Thoracic aorta (tissue), 2 donors: ENCODE results near the gene SLC43A3. TPM values are rescaled to one million over a fixed set of nuclear protein-coding genes. Genes with fewer than 3 reads are reported as not detected.

ENCODE experiments used
- ATAC-seq: fragments of 150-250 bp; one replicate; pipeline ENCODE4 v1.8.0; 2017; ENCODE audit warnings: low read depth; ENCODE audit not compliant: insufficient number of reproducible peaks, low FRiP score
- DNase-seq: peaks from one replicate; pipeline ENCODE4 v3.0.0-alpha.2; 2020; ENCODE audit warnings: low spot score
- H3K27ac ChIP-seq, 2 donors: fragments of 200-600 bp; sonication (generic); 1 replicate in 1 of 2; 2 replicates in 1 of 2; pipeline ENCODE4 v1.5.1; 2016; ENCODE audit warnings: mild to moderate bottlenecking in 2 of 2, moderate library complexity in 2 of 2
- H3K27me3 ChIP-seq: fragments of 200-600 bp; sonication (generic); replicated peaks from 2 replicates; pipeline ENCODE4 v1.6.0; 2016; ENCODE audit warnings: mild to moderate bottlenecking; ENCODE audit not compliant: insufficient read depth
- H3K36me3 ChIP-seq: fragments of 200-600 bp; sonication (generic); one replicate; pipeline ENCODE4 v1.5.1; 2016
- H3K4me1 ChIP-seq, 2 donors: fragments of 200-600 bp; sonication (generic); 1 replicate in 1 of 2; 2 replicates in 1 of 2; pipeline versions ENCODE4 v1.5.1 to v1.6.0; 2016; ENCODE audit warnings: low read depth in 2 of 2, mild to moderate bottlenecking in 1 of 2; ENCODE audit not compliant: control insufficient read depth in 1 of 2
- H3K4me3 ChIP-seq: fragments of 200-600 bp; sonication (generic); 2 replicates; pipeline ENCODE4 v1.5.1; 2016; ENCODE audit warnings: mild to moderate bottlenecking
- H3K9me3 ChIP-seq: fragments of 200-600 bp; sonication (generic); 2 replicates; pipeline ENCODE4 v1.5.1; 2016
- CTCF ChIP-seq: fragments of 200-600 bp; sonication (generic); IDR thresholded peaks from one replicate; pipeline ENCODE4 v1.5.1; 2019; ENCODE audit warnings: antibody characterized with exemption
- total RNA-seq, 2 donors: library from RNA; depleted of rRNA; stranded (reverse); fragments of >200 nt; gene quantifications; one replicate each; pipeline versions ENCODE4 v1.1.0 to v1.2.3, GENCODE V29; 2016

SLC43A3 gene
- total RNA-seq, 2 donors from 2014 or later = 76.0 to 92.3 TPM

- H3K36me3 ChIP-seq = peaks cover 54% of the 10 kb centered on the region
- no peaks in the 10 kb centered on the region for H3K9me3 ChIP-seq
- no peak overlapping the region for H3K27ac ChIP-seq
- TF ChIP-seq CTCF = no peak
- peaks cover 0 to 7% of the 10 kb centered on the region in 2 donors for H3K4me1 ChIP-seq
- no peaks in the 10 kb centered on the region for H3K27me3 ChIP-seq
- DNase-seq (no peak), ATAC-seq (no peak)
- H3K4me3 ChIP-seq = no peak overlapping the region
These were observed 8.8 kb downstream of the SLC43A3 start for GRCh38 chr11:57418131-57418530.

GRCh38 chr11:57417056-57417455 is 9.9 kb downstream of the SLC43A3 start:
- Histone ChIP-seq H3K4me1 (peaks cover 0 to 7% of the 10 kb centered on the region in 2 donors), H3K9me3 (no peaks in the 10 kb centered on the region), H3K27me3 (no peaks in the 10 kb centered on the region), H3K36me3 (peaks cover 63% of the 10 kb centered on the region), H3K27ac (no peak overlapping the region), H3K4me3 (no peak overlapping the region)
- DNase-seq = no peak
- TF ChIP-seq CTCF = no peak
- no peak for ATAC-seq

- no peak for TF ChIP-seq CTCF
- no peak overlapping the region for H3K27ac ChIP-seq
- no peak for ATAC-seq
These were observed 10.5 kb downstream of the SLC43A3 start for GRCh38 chr11:57416436-57416835.

GRCh38 chr11:57414612-57415212 is 12.2 kb downstream of the SLC43A3 start:
- Histone ChIP-seq H3K4me1 (peaks cover 0 to 7% of the 10 kb centered on the region in 2 donors), H3K27ac (no peak overlapping the region), H3K36me3 (peaks cover 66% of the 10 kb centered on the region), H3K9me3 (no peaks in the 10 kb centered on the region), H3K4me3 (no peak overlapping the region), H3K27me3 (no peaks in the 10 kb centered on the region)
- no peak for ATAC-seq
- TF ChIP-seq CTCF = no peak
- no peak for DNase-seq

More at GRCh38 chr11:57416436-57416835, 10.5 kb downstream of the SLC43A3 start:
- peaks cover 0 to 7% of the 10 kb centered on the region in 2 donors for H3K4me1 ChIP-seq
- no peaks in the 10 kb centered on the region for H3K9me3 ChIP-seq
- H3K27me3 ChIP-seq = no peaks in the 10 kb centered on the region
- peaks cover 63% of the 10 kb centered on the region for H3K36me3 ChIP-seq
- no peak overlapping the region for H3K4me3 ChIP-seq
- no peak for DNase-seq

GRCh38 chr11:57413681-57414080 is 13.2 kb downstream of the SLC43A3 start:
- Histone ChIP-seq H3K27me3 (no peaks in the 10 kb centered on the region), H3K9me3 (no peaks in the 10 kb centered on the region), H3K27ac (no peak overlapping the region), H3K36me3 (peaks cover 76% of the 10 kb centered on the region), H3K4me1 (peaks cover 0 to 7% of the 10 kb centered on the region in 2 donors), H3K4me3 (no peak overlapping the region)
- TF ChIP-seq CTCF = no peak
- DNase-seq (no peak), ATAC-seq (no peak)
